ENCODE measurements around the gene FGF5.

The FGF5 gene, protein sequence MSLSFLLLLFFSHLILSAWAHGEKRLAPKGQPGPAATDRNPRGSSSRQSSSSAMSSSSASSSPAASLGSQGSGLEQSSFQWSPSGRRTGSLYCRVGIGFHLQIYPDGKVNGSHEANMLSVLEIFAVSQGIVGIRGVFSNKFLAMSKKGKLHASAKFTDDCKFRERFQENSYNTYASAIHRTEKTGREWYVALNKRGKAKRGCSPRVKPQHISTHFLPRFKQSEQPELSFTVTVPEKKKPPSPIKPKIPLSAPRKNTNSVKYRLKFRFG

GRCh38 chr4:80266253-80266901 lies at the start of gene FGF5:
Gene FGF5, plus strand, starts transcription at chr4:80266664. Its CDS starts 161 bp downstream, at chr4:80266825.
- peak; percentile 20 for DNase-seq (ENCODE audit: low spot score)
- TF ChIP-seq, protein P1, sequence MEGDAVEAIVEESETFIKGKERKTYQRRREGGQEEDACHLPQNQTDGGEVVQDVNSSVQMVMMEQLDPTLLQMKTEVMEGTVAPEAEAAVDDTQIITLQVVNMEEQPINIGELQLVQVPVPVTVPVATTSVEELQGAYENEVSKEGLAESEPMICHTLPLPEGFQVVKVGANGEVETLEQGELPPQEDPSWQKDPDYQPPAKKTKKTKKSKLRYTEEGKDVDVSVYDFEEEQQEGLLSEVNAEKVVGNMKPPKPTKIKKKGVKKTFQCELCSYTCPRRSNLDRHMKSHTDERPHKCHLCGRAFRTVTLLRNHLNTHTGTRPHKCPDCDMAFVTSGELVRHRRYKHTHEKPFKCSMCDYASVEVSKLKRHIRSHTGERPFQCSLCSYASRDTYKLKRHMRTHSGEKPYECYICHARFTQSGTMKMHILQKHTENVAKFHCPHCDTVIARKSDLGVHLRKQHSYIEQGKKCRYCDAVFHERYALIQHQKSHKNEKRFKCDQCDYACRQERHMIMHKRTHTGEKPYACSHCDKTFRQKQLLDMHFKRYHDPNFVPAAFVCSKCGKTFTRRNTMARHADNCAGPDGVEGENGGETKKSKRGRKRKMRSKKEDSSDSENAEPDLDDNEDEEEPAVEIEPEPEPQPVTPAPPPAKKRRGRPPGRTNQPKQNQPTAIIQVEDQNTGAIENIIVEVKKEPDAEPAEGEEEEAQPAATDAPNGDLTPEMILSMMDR (IDR thresholded peaks at IDR 0.05; ENCODE audit: extremely low read depth, missing control alignments), result no peak

GRCh38 chr4:80219301-80220025 lies 47.0 kb upstream of the FGF5 start:
- no peak for DNase-seq (ENCODE audit: low spot score)
- TF ChIP-seq, protein P1 (IDR thresholded peaks at IDR 0.05; ENCODE audit: extremely low read depth, missing control alignments), result no peak

DNA sequence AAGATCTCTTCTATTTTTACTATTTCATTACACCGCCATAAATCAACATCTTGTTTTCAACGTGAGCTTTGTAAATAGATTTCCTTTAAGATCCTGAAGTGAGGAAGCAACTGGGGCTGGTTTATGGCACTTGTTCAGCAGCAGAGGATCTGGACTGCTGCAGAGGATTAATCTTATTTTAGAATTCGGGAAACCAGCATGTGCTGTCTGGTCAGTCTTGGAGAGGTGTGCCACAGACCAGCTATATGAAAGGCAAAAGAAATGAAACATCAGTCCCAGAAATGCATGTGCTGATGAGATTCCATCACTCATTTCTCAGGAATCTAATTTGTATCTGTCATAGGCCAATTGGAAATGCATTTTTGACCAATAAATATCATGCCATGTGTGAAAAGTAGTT lies 45.8 kb upstream of the FGF5 start:
- TF ChIP-seq, protein P1 (IDR thresholded peaks at IDR 0.05; ENCODE audit: extremely low read depth, missing control alignments), result no peak
- DNase-seq (ENCODE audit: low spot score), result no peak

GRCh38 chr4:80221161-80221560 lies 45.3 kb upstream of the FGF5 start:
- no peak for DNase-seq (ENCODE audit: low spot score)
- TF ChIP-seq, protein P1 (IDR thresholded peaks at IDR 0.05; ENCODE audit: extremely low read depth, missing control alignments), result no peak

DNA sequence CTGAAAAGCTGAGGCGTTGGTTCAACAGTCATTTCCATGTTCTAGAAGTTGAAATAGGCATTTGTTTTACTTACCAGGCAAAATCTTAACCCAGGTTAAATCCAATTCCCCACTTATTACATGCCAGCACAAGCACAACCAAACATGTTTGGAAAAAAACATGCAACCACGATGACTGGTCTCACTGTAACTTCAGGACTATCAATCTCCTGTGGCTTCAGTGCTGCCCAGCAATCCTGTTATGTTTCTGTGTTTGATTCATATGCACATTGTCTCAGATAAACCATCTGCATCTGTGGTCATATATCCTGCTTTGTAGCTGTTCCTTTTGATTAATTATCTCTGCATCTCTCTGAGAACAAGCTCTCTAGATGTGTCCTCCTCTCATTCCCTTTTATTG lies 40.9 kb upstream of the FGF5 start:
- TF ChIP-seq, protein P1 (IDR thresholded peaks at IDR 0.05; ENCODE audit: extremely low read depth, missing control alignments), result no peak
- DNase-seq (ENCODE audit: low spot score), result no peak

DNA sequence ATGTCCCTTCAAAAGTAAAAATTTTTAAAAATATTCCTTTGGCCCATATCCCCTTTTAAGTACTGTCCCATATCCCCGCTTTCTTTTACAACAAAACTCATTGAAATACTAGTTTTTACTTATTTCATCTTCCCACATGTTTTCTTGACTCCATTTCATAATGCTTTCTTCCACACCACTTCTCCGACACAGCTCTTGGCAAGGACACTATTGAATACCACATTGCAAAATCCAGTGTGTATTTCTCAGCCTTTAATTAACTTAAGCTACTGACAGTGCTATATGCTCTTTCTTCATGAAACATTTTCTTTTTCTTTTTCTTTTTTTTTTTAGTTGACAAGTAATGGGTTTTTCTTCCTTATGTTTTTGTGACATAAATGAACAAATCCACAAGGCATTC lies 40.4 kb upstream of the FGF5 start:
- no peak for DNase-seq (ENCODE audit: low spot score)
- TF ChIP-seq, protein P1 (IDR thresholded peaks at IDR 0.05; ENCODE audit: extremely low read depth, missing control alignments), result no peak

GRCh38 chr4:80228460-80228859 lies 38.0 kb upstream of the FGF5 start:
- no peak for DNase-seq (ENCODE audit: low spot score)
- TF ChIP-seq, protein P1 (IDR thresholded peaks at IDR 0.05; ENCODE audit: extremely low read depth, missing control alignments), result no peak

All from GM20000 (cell line).